Activated CD4-positive, alpha-beta T cell treated with anti-CD3 and anti-CD28 coated beads, Interleukin-2, amount 50 U/mL, for 48 hours (primary cell): ENCODE results near the gene FUT8.

ENCODE experiments used
- DNase-seq, 2 experiments: peaks; one replicate each; pipeline ENCODE4 v3.0.0-alpha.2; 2020

The FUT8 gene

GRCh38 chr14:65412032-65412846 is at the start of gene FUT8:
Gene FUT8, plus strand, starts transcription at chr14:65412730. Its CDS starts 148,834 bp downstream, at chr14:65561564.
- DNase-seq = peak; percentile 95 to 96

- no peak for DNase-seq
Measured at GRCh38 chr14:65366802-65367565, 45.5 kb upstream of the FUT8 start.

- DNase-seq = no peak
Measured at GRCh38 chr14:65369560-65369959, 43.0 kb upstream of the FUT8 start.

GRCh38 chr14:65370801-65371248 is 41.7 kb upstream of the FUT8 start:
- peak in 1 of 2 experiments; percentile 28 for DNase-seq

- DNase-seq = no peak
Measured at GRCh38 chr14:65371784-65372183, 40.7 kb upstream of the FUT8 start.

GRCh38 chr14:65373016-65373670 is 39.4 kb upstream of the FUT8 start:
- no peak for DNase-seq

- no peak for DNase-seq
Measured at GRCh38 chr14:65373671-65374039, 38.9 kb upstream of the FUT8 start.

GRCh38 chr14:65377576-65377975 is 35.0 kb upstream of the FUT8 start:
- no peak for DNase-seq

GRCh38 chr14:65382586-65382985 is 29.9 kb upstream of the FUT8 start:
- DNase-seq = no peak

GRCh38 chr14:65387171-65387570 is 25.4 kb upstream of the FUT8 start:
- DNase-seq = no peak

- no peak for DNase-seq
Measured at GRCh38 chr14:65387628-65388027, 24.9 kb upstream of the FUT8 start.

- no peak for DNase-seq
Measured at GRCh38 chr14:65392296-65392695, 20.2 kb upstream of the FUT8 start.

GRCh38 chr14:65396082-65396910 is 16.2 kb upstream of the FUT8 start:
- DNase-seq = no peak

GRCh38 chr14:65403231-65403630 is 9.3 kb upstream of the FUT8 start:
- DNase-seq = no peak

- DNase-seq = no peak
Measured at GRCh38 chr14:65408113-65408512, 4.4 kb upstream of the FUT8 start.

GRCh38 chr14:65410640-65411039 is 1.9 kb upstream of the FUT8 start:
- DNase-seq = no peak

- DNase-seq = peak; percentile 81 to 85
Measured at GRCh38 chr14:65411656-65412031, 886 bp upstream of the FUT8 start.

- DNase-seq = peak; percentile 66 to 73
Measured at GRCh38 chr14:65412856-65413738, 567 bp downstream of the FUT8 start.

- no peak for DNase-seq
Measured at GRCh38 chr14:65413739-65414045, 1.2 kb downstream of the FUT8 start.

GRCh38 chr14:65414961-65415589 is 2.5 kb downstream of the FUT8 start:
- DNase-seq = no peak

- DNase-seq = no peak
Measured at GRCh38 chr14:65415613-65416012, 3.1 kb downstream of the FUT8 start.
